Suprapubic skin (tissue), 3 donors: ENCODE measurements around the gene RNF141.

Experiments
- CTCF ChIP-seq, 2 donors: fragments of 200-600 bp in 1 of 2; fragments of 450-650 bp in 1 of 2; sonication (generic) in 1 of 2; IDR thresholded peaks; one replicate each; pipeline ENCODE4 v1.5.1; 2016 to 2019; ENCODE audit warnings: antibody characterized with exemption in 2 of 2, mild to moderate bottlenecking in 1 of 2, moderate library complexity in 1 of 2
- POLR2A ChIP-seq, 2 donors: fragments of 450-650 bp; IDR thresholded peaks; one replicate each; pipeline ENCODE4 v1.6.1; 2017; ENCODE audit warnings: antibody characterized with exemption in 2 of 2, mild to moderate bottlenecking in 2 of 2, moderate library complexity in 2 of 2

GRCh38 chr11:10514709-10515108 lies 26.3 kb downstream of the RNF141 start:
- TF ChIP-seq CTCF (IDR thresholded peaks at IDR 0.05) (no peak), POLR2A (IDR thresholded peaks at IDR 0.05) (no peak)
